ENCODE results near the gene HOXB7. TPM values are rescaled to one million over a fixed set of nuclear protein-coding genes. Genes with fewer than 3 reads are reported as not detected.

Gene HOXB7
- total and polyA plus RNA-seq, 2 experiments from 2014 or later: not detected

- TF ChIP-seq ETS1 (IDR thresholded peaks at IDR 0.05): no peak
- TF ChIP-seq REST (IDR thresholded peaks at IDR 0.05; ENCODE audit: unreplicated experiment): no peak
- TF ChIP-seq POLR2AphosphoS5 (IDR thresholded peaks at IDR 0.05; ENCODE audit: low read depth): no peak
- TF ChIP-seq ZNF462 (CRISPR knock-in tag; IDR thresholded peaks at IDR 0.05): no peak
- no peak for TF ChIP-seq JUNB (IDR thresholded peaks at IDR 0.05; ENCODE audit: unreplicated experiment)
- no peak for TF ChIP-seq EZH2phosphoT487 (IDR thresholded peaks at IDR 0.05; ENCODE audit: unreplicated experiment)
- no peak for TF ChIP-seq STAT1 (IDR thresholded peaks at IDR 0.05; ENCODE audit: unreplicated experiment)
- Histone ChIP-seq H3K9me2 (ENCODE audit: insufficient read depth) (no peaks in the 10 kb centered on the region), H2AFZ (no peak overlapping the region), H3K4me1 (ENCODE audit: insufficient read depth) (peaks cover 18% of the 10 kb centered on the region), H3K27ac (ENCODE audit: low read depth) (no peak overlapping the region), H3K36me3 (ENCODE audit: insufficient read depth) (no peaks in the 10 kb centered on the region; the same call in 1 of the 2 replicates), H3K79me2 (replicated peaks; ENCODE audit: insufficient read depth) (no peaks in the 10 kb centered on the region), H3K4me2 (peak overlapping the region; percentile 87), H3K4me3 (peak overlapping the region; percentile 54), H3K27me3 (ENCODE audit: insufficient read depth) (peaks cover 99% of the 10 kb centered on the region), H3F3A (replicated peaks; ENCODE audit: low read depth) (peaks cover 39% of the 10 kb centered on the region), H4K20me1 (replicated peaks; ENCODE audit: insufficient read depth) (peaks cover 17% of the 10 kb centered on the region; the same call in 1 of the 2 replicates)
- ATAC-seq (no peak), DNase-seq (ENCODE audit: low spot score) (no peak)
- Mint-ChIP-seq H3K4me1 (peaks cover 11% of the 10 kb centered on the region; the same call in 2 of the 3 replicates), H3K27me3 (ENCODE audit: insufficient read depth, low read depth, poor library complexity) (peaks cover 85% of the 10 kb centered on the region), H3K4me3 (peak overlapping the region; percentile 53; the same call in 2 of the 3 replicates), H3K27ac (no peak overlapping the region), H3K36me3 (ENCODE audit: low read depth) (no peaks in the 10 kb centered on the region; the same call in 2 of the 3 replicates), H3K9me3 (no peaks in the 10 kb centered on the region; the same call in 2 of the 3 replicates)
Measured at GRCh38 chr17:48647963-48648245, 37.1 kb upstream of the HOXB7 start.

Data from GM23338 (cell line).